Gastrocnemius medialis (tissue), 4 donors: Measurements from ENCODE around the gene ZCCHC24.

Source experiments
- POLR2A ChIP-seq, 2 donors: fragments of 450-650 bp; IDR thresholded peaks; one replicate each; pipeline ENCODE4 v1.6.1; 2017; ENCODE audit warnings: antibody characterized with exemption in 2 of 2, mild to moderate bottlenecking in 2 of 2, moderate library complexity in 2 of 2
- TF ChIP-seq, protein P1 (sequence below), 5 experiments: fragments of 450-650 bp in 3 of 5; fragments of 200-600 bp in 2 of 5; sonication (generic) in 2 of 5; IDR thresholded peaks in 4 of 5; conservative IDR thresholded peaks in 1 of 5; 1 replicate in 4 of 5; 2 replicates in 1 of 5; pipeline ENCODE4 v1.5.1; 2016 to 2019; ENCODE audit warnings: antibody characterized with exemption in 5 of 5, mild to moderate bottlenecking in 3 of 5, moderate library complexity in 3 of 5

DNA sequence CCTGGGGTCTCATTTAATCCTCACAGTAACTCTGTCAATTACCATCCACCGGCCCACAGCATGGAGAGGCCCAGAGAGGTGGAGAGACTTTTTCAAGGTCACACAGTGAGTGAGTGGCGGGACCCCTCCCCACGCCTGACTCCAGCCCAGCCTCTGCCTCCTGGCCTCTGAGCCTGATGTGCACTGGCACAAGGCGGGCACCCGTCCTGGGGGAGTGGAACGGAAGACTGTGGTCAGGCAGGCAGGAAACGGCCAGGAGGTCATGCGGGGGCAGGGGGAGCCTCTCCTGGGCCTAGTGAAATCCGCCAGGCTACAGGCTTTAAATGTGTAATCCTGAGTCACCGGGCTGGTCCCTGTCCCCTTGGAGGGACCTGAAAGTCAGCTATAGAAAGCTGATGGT, 32.2 kb downstream of the ZCCHC24 start:
- TF ChIP-seq, protein P1, sequence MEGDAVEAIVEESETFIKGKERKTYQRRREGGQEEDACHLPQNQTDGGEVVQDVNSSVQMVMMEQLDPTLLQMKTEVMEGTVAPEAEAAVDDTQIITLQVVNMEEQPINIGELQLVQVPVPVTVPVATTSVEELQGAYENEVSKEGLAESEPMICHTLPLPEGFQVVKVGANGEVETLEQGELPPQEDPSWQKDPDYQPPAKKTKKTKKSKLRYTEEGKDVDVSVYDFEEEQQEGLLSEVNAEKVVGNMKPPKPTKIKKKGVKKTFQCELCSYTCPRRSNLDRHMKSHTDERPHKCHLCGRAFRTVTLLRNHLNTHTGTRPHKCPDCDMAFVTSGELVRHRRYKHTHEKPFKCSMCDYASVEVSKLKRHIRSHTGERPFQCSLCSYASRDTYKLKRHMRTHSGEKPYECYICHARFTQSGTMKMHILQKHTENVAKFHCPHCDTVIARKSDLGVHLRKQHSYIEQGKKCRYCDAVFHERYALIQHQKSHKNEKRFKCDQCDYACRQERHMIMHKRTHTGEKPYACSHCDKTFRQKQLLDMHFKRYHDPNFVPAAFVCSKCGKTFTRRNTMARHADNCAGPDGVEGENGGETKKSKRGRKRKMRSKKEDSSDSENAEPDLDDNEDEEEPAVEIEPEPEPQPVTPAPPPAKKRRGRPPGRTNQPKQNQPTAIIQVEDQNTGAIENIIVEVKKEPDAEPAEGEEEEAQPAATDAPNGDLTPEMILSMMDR (IDR thresholded peaks at IDR 0.05 in 4 of 5, conservative IDR thresholded peaks at IDR 0.05 in 1 of 5), result no peak
- TF ChIP-seq POLR2A (IDR thresholded peaks at IDR 0.05), result no peak
